Adrenal gland (tissue), 5 donors: ENCODE results near the gene TOX2.

ENCODE experiments used
- CTCF ChIP-seq, 6 experiments: fragments of 450-650 bp in 4 of 6; fragments of 200-600 bp in 2 of 6; sonication (generic) in 1 of 6; IDR thresholded peaks; 1 replicate in 5 of 6; 2 replicates in 1 of 6; pipeline versions ENCODE4 v1.5.1 to v1.8.0; 2016 to 2021; ENCODE audit warnings: antibody characterized with exemption in 6 of 6, mild to moderate bottlenecking in 2 of 6, moderate library complexity in 1 of 6
- POLR2A ChIP-seq, 2 donors: fragments of 450-650 bp; IDR thresholded peaks; one replicate each; pipeline ENCODE4 v1.6.1; 2017; ENCODE audit warnings: antibody characterized with exemption in 2 of 2, mild to moderate bottlenecking in 2 of 2, moderate library complexity in 1 of 2
- donor health status: DM: no; HTN: no; CAD: no.

- no peak for TF ChIP-seq POLR2A (IDR thresholded peaks at IDR 0.05)
- TF ChIP-seq CTCF (IDR thresholded peaks at IDR 0.05): no peak
Measured at GRCh38 chr20:44032583-44033331, 118.1 kb downstream of the TOX2 start.
